GM12878 (cell line): ENCODE results near the gene HS3ST2. TPM values are rescaled to one million over a fixed set of nuclear protein-coding genes. Genes with fewer than 3 reads are reported as not detected.

Experiments used
- ATAC-seq: fragments of 200-7000 bp; cut with Tn5 transposase; 3 replicates; pipeline ENCODE4 v1.9.1; 2020; ENCODE audit warnings: mild to moderate bottlenecking, moderate library complexity
- BruUV-seq: library from RNA; stranded (reverse); fragments of 400-500 nt; replicated peaks from 2 replicates; lab custom pipeline; 2021; lab: Mats Ljungman, UMichigan
- CTCF ChIA-PET: fragments of 300-600 bp; sonication (Branson Sonifier 250); formaldehyde crosslinking; extraction: SDS; loops from one replicate; lab custom pipeline; 2021; ENCODE audit warnings: inconsistent platforms; lab: Yijun Ruan, JAX
- POLR2A ChIA-PET: fragments of 350-600 bp; formaldehyde crosslinking; extraction: SDS; loops from one replicate; lab custom pipeline; 2021; ENCODE audit warnings: inconsistent platforms; lab: Charles Lee
- RAD21 ChIA-PET: fragments of 300-600 bp; sonication (Branson Sonifier 250); formaldehyde crosslinking; loops from one replicate; lab custom pipeline; 2023; ENCODE audit warnings: antibody characterized with exemption; ENCODE audit not compliant: unreplicated experiment; lab: Charles Lee
- SMC1A ChIA-PET: fragments of 300-600 bp; sonication (Branson Sonifier 250); formaldehyde crosslinking; loops from one replicate; lab custom pipeline; 2023; ENCODE audit not compliant: unreplicated experiment, uncharacterized antibody; lab: Charles Lee
- DNase-seq: peaks from one replicate; pipeline ENCODE4 v3.0.0-alpha.2; 2011; ENCODE audit warnings: low read depth, low spot score
- FAIRE-seq: peaks from 3 replicates; lab custom pipeline; 2011; peaks lifted over from hg19 to GRCh38; lab: Jason Lieb, UNC
- H2AFZ ChIP-seq: 2 replicates; pipeline ENCODE4 v1.6.0; 2011; ENCODE audit warnings: low read depth, low read length, control low read depth; ENCODE audit not compliant: control insufficient read depth
- H3K27ac ChIP-seq: 2 replicates; pipeline ENCODE4 v1.5.1; 2011; ENCODE audit warnings: control low read depth; ENCODE audit not compliant: control insufficient read depth, insufficient read depth
- H3K27me3 ChIP-seq, 2 experiments: replicated peaks in 1 of 2; 2 replicates each; pipeline versions ENCODE4 v1.6.0 to v1.6.1; 2011; ENCODE audit warnings: low read length in 1 of 2; ENCODE audit not compliant: control insufficient read depth in 2 of 2, insufficient read depth in 2 of 2
- H3K36me3 ChIP-seq, 2 experiments: 2 replicates each; pipeline ENCODE4 v1.5.1; 2011; ENCODE audit warnings: low read length in 1 of 2; ENCODE audit not compliant: control insufficient read depth in 2 of 2, insufficient read depth in 2 of 2
- H3K4me1 ChIP-seq: 2 replicates; pipeline ENCODE4 v1.6.1; 2011; ENCODE audit warnings: mild to moderate bottlenecking, low read length, moderate library complexity, mixed read lengths; ENCODE audit not compliant: control insufficient read depth, insufficient read depth
- H3K4me2 ChIP-seq: 2 replicates; pipeline ENCODE4 v1.6.0; 2011; ENCODE audit warnings: control low read depth; ENCODE audit not compliant: control insufficient read depth, insufficient read depth
- H3K4me3 ChIP-seq: fragments of 200-600 bp; sonication (generic); 2 replicates; pipeline ENCODE4 v1.5.1; 2016
- H3K79me2 ChIP-seq: 2 replicates; pipeline ENCODE4 v1.6.0; 2011; ENCODE audit warnings: low read length; ENCODE audit not compliant: control insufficient read depth, insufficient read depth
- H3K9ac ChIP-seq: 2 replicates; pipeline ENCODE4 v1.8.0; 2011; ENCODE audit warnings: low read length, control low read depth, mixed read lengths; ENCODE audit not compliant: control insufficient read depth, insufficient read depth
- H3K9me3 ChIP-seq: replicated peaks from 3 replicates; pipeline ENCODE4 v1.5.1; 2011; ENCODE audit warnings: mild to moderate bottlenecking, low read length; ENCODE audit not compliant: control insufficient read depth, insufficient read depth
- H4K20me1 ChIP-seq: 2 replicates; pipeline ENCODE4 v1.6.0; 2011; ENCODE audit not compliant: control insufficient read depth, insufficient read depth
- ASH2L ChIP-seq: fragments of 300-600, 200-600 bp; sonication (generic); IDR thresholded peaks from 2 replicates; pipeline ENCODE4 v1.6.1; 2017; ENCODE audit warnings: low read depth, mild to moderate bottlenecking, borderline replicate concordance
- BCLAF1 ChIP-seq: fragments of 450-650 bp; IDR thresholded peaks from 2 replicates; pipeline ENCODE4 v1.6.1; 2017; ENCODE audit warnings: antibody characterized with exemption, mild to moderate bottlenecking, moderate library complexity
- CBX3 ChIP-seq: fragments of 200-600 bp; sonication (generic); IDR thresholded peaks from 2 replicates; pipeline ENCODE4 v1.6.1; 2016; ENCODE audit warnings: low read depth, borderline replicate concordance
- CTCF ChIP-seq, 3 experiments: IDR thresholded peaks in 2 of 3; conservative IDR thresholded peaks in 1 of 3; 2 replicates each; pipeline ENCODE4 v1.5.1; 2011; ENCODE audit warnings: low read depth in 3 of 3, low read length in 3 of 3, mild to moderate bottlenecking in 3 of 3, control low read depth in 2 of 3, moderate library complexity in 2 of 3, inconsistent platforms in 1 of 3, mixed read lengths in 1 of 3; ENCODE audit not compliant: control insufficient read depth in 2 of 3, insufficient read depth in 1 of 3; ENCODE audit errors: extremely low read depth in 1 of 3
- E2F8 ChIP-seq: fragments of 450-650 bp; IDR thresholded peaks from 2 replicates; pipeline ENCODE4 v1.6.1; 2018; ENCODE audit warnings: mild to moderate bottlenecking, low read depth, moderate library complexity; ENCODE audit not compliant: partially characterized antibody
- EGR1 ChIP-seq, 2 experiments: IDR thresholded peaks; 1 replicate in 1 of 2; 2 replicates in 1 of 2; pipeline ENCODE4 v1.6.1; 2011 to 2012; ENCODE audit warnings: low read depth in 2 of 2, low read length in 2 of 2, borderline replicate concordance in 1 of 2, mild to moderate bottlenecking in 1 of 2, moderate library complexity in 1 of 2
- EZH2 ChIP-seq: IDR thresholded peaks from 2 replicates; pipeline ENCODE4 v1.6.1; 2012; ENCODE audit warnings: low read depth, mild to moderate bottlenecking, control low read depth, inconsistent platforms, low read length, borderline replicate concordance; ENCODE audit not compliant: control insufficient read depth
- KLF5 ChIP-seq: fragments of 450-650 bp; IDR thresholded peaks from 2 replicates; pipeline ENCODE4 v1.6.1; 2014; ENCODE audit warnings: mild to moderate bottlenecking; ENCODE audit not compliant: partially characterized antibody
- NKRF ChIP-seq: fragments of 450-650 bp; conservative IDR thresholded peaks from 2 replicates; pipeline ENCODE4 v1.6.1; 2017; ENCODE audit warnings: mild to moderate bottlenecking, moderate library complexity
- PAX8 ChIP-seq: fragments of 450-650 bp; IDR thresholded peaks from 2 replicates; pipeline ENCODE4 v1.6.1; 2017; ENCODE audit warnings: mild to moderate bottlenecking, moderate library complexity
- POLR2AphosphoS5 ChIP-seq: IDR thresholded peaks from 2 replicates; pipeline ENCODE4 v1.6.1; 2011; ENCODE audit warnings: mild to moderate bottlenecking, low read length, inconsistent platforms
- POU2F2 ChIP-seq: IDR thresholded peaks from 3 replicates; pipeline ENCODE4 v1.6.1; 2011; ENCODE audit warnings: low read depth, mild to moderate bottlenecking, low read length, borderline replicate concordance
- RCOR1 ChIP-seq: conservative IDR thresholded peaks from 2 replicates; pipeline ENCODE4 v1.6.1; 2012; ENCODE audit warnings: low read depth, low read length, improper control_type of control experiment
- SP1 ChIP-seq: IDR thresholded peaks from one replicate; pipeline ENCODE4 v1.6.1; 2011; ENCODE audit warnings: low read depth, low read length
- SREBF2 ChIP-seq: IDR thresholded peaks from 2 replicates; pipeline ENCODE4 v1.6.1; 2012; ENCODE audit warnings: mild to moderate bottlenecking, low read length
- WGBS: methylation state at CpG from one replicate; pipeline ENCODE4 v1.1.6; 2016; ENCODE audit warnings: low lambda C conversion rate; ENCODE audit not compliant: insufficient replicate concordance, insufficient coverage; ENCODE audit errors: missing lambda C conversion rate; 5-methylcytosine and 5-hydroxymethylcytosine counted together
- in situ Hi-C: fragments of 300-500 bp; cut with MboI; formaldehyde crosslinking; loops from 9 replicates; pipeline ENCODE4 v1.14.3; 2018; ENCODE audit warnings: mixed read lengths
- intact Hi-C: fragments of 100-400 bp; cut with micrococcal nuclease; formaldehyde crosslinking; loops from one replicate; pipeline ENCODE4 v1.14.2; 2022; ENCODE audit not compliant: unreplicated experiment
- polyA plus RNA-seq, 11 experiments: library from polyadenylated mRNA; depleted of rRNA in 4 of 11; unstranded in 6 of 11; stranded (reverse) in 5 of 11; fragments of >200 nt; fragmentation: Nextera tagmentation in 4 of 11; fragmentation: Illumina TruSeq in 1 of 11; extraction: Ambion mirVana in 4 of 11; extraction: Trizol in 1 of 11; gene quantifications; 1 replicate in 1 of 11; 2 replicates in 10 of 11; pipeline versions ENCODE4 v1.2.1 to v1.2.3, GENCODE V29; 2011 to 2016; ENCODE audit warnings: inconsistent platforms in 2 of 11, missing spikeins in 2 of 11, low read depth in 1 of 11
- total RNA-seq, 4 experiments: library from RNA; depleted of rRNA in 3 of 4; stranded (reverse); fragments of >200 nt in 3 of 4; fragmentation: Illumina TruSeq in 1 of 4; extraction: Trizol in 1 of 4; gene quantifications; 2 replicates each; pipeline versions ENCODE4 v1.2.1 to v1.2.3, GENCODE V29; 2013 to 2021

HS3ST2 gene
- total and polyA plus RNA-seq, 10 of the 15 experiments (the other 5 are each of a cell fraction or from before 2014, with no cell fraction given), result not detected

GRCh38 chr16:22784690-22785214, 29.2 kb upstream of the HS3ST2 start:
- Histone ChIP-seq H3K4me2 (no peak overlapping the region), H4K20me1 (no peaks in the 10 kb centered on the region), H3K4me3 (no peak overlapping the region), H3K4me1 (no peaks in the 10 kb centered on the region), H3K27me3 (no peaks in the 10 kb centered on the region), H3K79me2 (no peaks in the 10 kb centered on the region), H3K9me3 (no peaks in the 10 kb centered on the region; the same call in 2 of the 3 replicates), H3K9ac (no peak overlapping the region), H2AFZ (no peak overlapping the region), H3K27ac (no peak overlapping the region), H3K36me3 (no peaks in the 10 kb centered on the region)
- intact Hi-C loops, result no loop called here
- 57% methylated on average over 6 of the region's 6 CpGs for WGBS
- SMC1A ChIA-PET, result no interaction called here
- FAIRE-seq (no peak), DNase-seq (no peak), ATAC-seq (no peak)
- POLR2A ChIA-PET, result no interaction called here
- RAD21 ChIA-PET, result no interaction called here
- in situ Hi-C loops, result no loop called here
- CTCF ChIA-PET, result no interaction called here
- BruUV-seq, result no TSS peak
- TF ChIP-seq CBX3 (no peak), ASH2L (no peak), E2F8 (no peak), SP1 (no peak), POLR2AphosphoS5 (no peak), SREBF2 (no peak), RCOR1 (no peak), EGR1 (IDR thresholded peaks at IDR 0.05; ENCODE audit: borderline replicate concordance in 1 of 2, low read depth in 2 of 2, low read length in 2 of 2) (no peak), CTCF (IDR thresholded peaks at IDR 0.05 in 2 of 3, conservative IDR thresholded peaks at IDR 0.05 in 1 of 3; ENCODE audit: control insufficient read depth in 2 of 3, extremely low read depth in 1 of 3, insufficient read depth in 1 of 3, low read depth in 3 of 3, low read length in 3 of 3) (no peak), EZH2 (no peak), PAX8 (no peak), POU2F2 (no peak), NKRF (no peak), BCLAF1 (no peak), KLF5 (no peak)
